ENCODE measurements around the gene RAB6B. TPM values are rescaled to one million over a fixed set of nuclear protein-coding genes. Genes with fewer than 3 reads are reported as not detected.

RAB6B gene
- total and polyA plus RNA-seq, 2 of the 8 experiments (the other 6 are each of a cell fraction or from before 2014, with no cell fraction given), result 7.9 to 15.6 TPM

DNA sequence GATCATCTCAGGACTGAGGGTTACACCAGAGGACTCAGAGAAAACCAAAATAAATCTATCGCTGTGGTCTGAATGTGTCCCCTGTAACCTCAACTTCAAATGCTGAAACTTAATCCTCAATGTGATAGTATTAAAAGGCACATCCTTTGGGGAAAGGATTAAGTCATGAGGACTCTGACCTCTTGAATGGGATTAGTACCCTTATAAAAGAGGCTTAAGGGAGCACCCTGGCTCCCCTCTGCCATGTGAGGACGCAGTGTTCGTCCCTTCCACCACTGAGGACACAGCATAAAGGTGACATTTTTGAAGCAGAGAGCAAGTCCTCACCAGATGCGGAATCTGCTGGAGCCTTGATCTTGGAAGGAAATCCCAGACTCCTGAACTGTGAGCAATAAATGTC lies 50.6 kb downstream of the RAB6B start:
- Histone ChIP-seq H2BK12ac (ENCODE audit: low read depth, low read length) (no peak overlapping the region), H3K27ac (ENCODE audit: low read depth, low read length) (no peak overlapping the region), H3K9me3 (ENCODE audit: insufficient read depth in 2 of 2, low read depth in 1 of 2, low read length in 1 of 2) (no peaks in the 10 kb centered on the region), H2BK120ac (replicated peaks; ENCODE audit: low read depth, low read length) (no peak overlapping the region), H4K8ac (ENCODE audit: extremely low read depth, insufficient read depth, low read length) (no peak overlapping the region), H3K23me2 (ENCODE audit: low read depth, low read length) (no peaks in the 10 kb centered on the region), H2BK20ac (ENCODE audit: low read length) (no peak overlapping the region), H2BK5ac (ENCODE audit: low read depth, low read length) (no peak overlapping the region), H3K4me3 (ENCODE audit: extremely low read depth in 1 of 4, insufficient read depth in 2 of 4, low read depth in 3 of 4, low read length in 4 of 4) (no peak overlapping the region), H3K56ac (replicated peaks; ENCODE audit: insufficient read length, low read depth, low read length) (no peak overlapping the region), H3K79me2 (ENCODE audit: control insufficient read depth in 1 of 2, insufficient read depth in 2 of 2, low read length in 2 of 2) (no peaks in the 10 kb centered on the region), H4K91ac (replicated peaks; ENCODE audit: insufficient read length, low read length) (no peak overlapping the region), H3K14ac (ENCODE audit: insufficient read length) (no peak overlapping the region), H2AK5ac (ENCODE audit: low read depth, low read length) (no peak overlapping the region), H3K4me2 (ENCODE audit: insufficient read depth in 1 of 2, low read depth in 2 of 2, low read length in 2 of 2) (no peak overlapping the region), H2BK15ac (ENCODE audit: low read length) (no peak overlapping the region), H3K79me1 (ENCODE audit: low read depth, low read length) (no peaks in the 10 kb centered on the region), H3K36me3 (ENCODE audit: control insufficient read depth in 2 of 4, insufficient read depth in 4 of 4, low read length in 3 of 4) (no peaks in the 10 kb centered on the region), H4K20me1 (replicated peaks in 1 of 2; ENCODE audit: control insufficient read depth in 1 of 2, insufficient read depth in 2 of 2, low read length in 2 of 2) (no peaks in the 10 kb centered on the region), H3K4ac (replicated peaks; ENCODE audit: insufficient read length, low read depth, low read length) (no peak overlapping the region), H3K4me1 (replicated peaks in 1 of 4; ENCODE audit: control insufficient read depth in 3 of 4, insufficient read depth in 4 of 4, low read length in 3 of 4) (peaks cover 0 to 2% (median 0%) of the 10 kb centered on the region in 4 experiments; a peak in 1 of 7 replicates), H4K5ac (ENCODE audit: insufficient read length, low read depth, low read length) (no peak overlapping the region), H3K9ac (replicated peaks in 1 of 4; ENCODE audit: extremely low read depth in 1 of 4, low read depth in 3 of 4, low read length in 3 of 4) (no peak overlapping the region), H3K27me3 (replicated peaks in 1 of 4; ENCODE audit: control insufficient read depth in 3 of 4, extremely low read depth in 1 of 4, insufficient read depth in 3 of 4, low read length in 3 of 4) (no peaks in the 10 kb centered on the region), H2AFZ (ENCODE audit: low read length) (no peak overlapping the region), H3K18ac (ENCODE audit: extremely low read depth, low read length) (no peak overlapping the region), H3K23ac (ENCODE audit: insufficient read length) (no peak overlapping the region)
- FAIRE-seq (no peak), DNase-seq (ENCODE audit: low read depth in 1 of 2, low spot score in 2 of 2) (no peak)
- TF ChIP-seq CREB1 (IDR thresholded peaks at IDR 0.05) (no peak), CHD2 (IDR thresholded peaks at IDR 0.05; ENCODE audit: low read length) (no peak), TAF1 (IDR thresholded peaks at IDR 0.05; ENCODE audit: low read depth, low read length) (no peak), GTF2F1 (IDR thresholded peaks at IDR 0.05; ENCODE audit: borderline replicate concordance, low read depth, low read length) (no peak), EZH2 (IDR thresholded peaks at IDR 0.05; ENCODE audit: low read depth, low read length, severe bottlenecking) (no peak), KDM5A (IDR thresholded peaks at IDR 0.05; ENCODE audit: low read length) (no peak), SIN3A (conservative IDR thresholded peaks at IDR 0.05 in 1 of 2, IDR thresholded peaks at IDR 0.05 in 1 of 2; ENCODE audit: low read depth in 1 of 2, low read length in 2 of 2) (no peak), ASH2L (IDR thresholded peaks at IDR 0.05; ENCODE audit: low read length) (no peak), CEBPB (IDR thresholded peaks at IDR 0.05; ENCODE audit: low read depth, low read length) (no peak), GABPA (IDR thresholded peaks at IDR 0.05; ENCODE audit: borderline replicate concordance, insufficient read depth, low read length) (no peak), YY1 (IDR thresholded peaks at IDR 0.05; ENCODE audit: low read depth, low read length) (no peak), CHD1 (IDR thresholded peaks at IDR 0.05; ENCODE audit: low read depth, low read length) (no peak)
- TF ChIP-seq, protein P1, sequence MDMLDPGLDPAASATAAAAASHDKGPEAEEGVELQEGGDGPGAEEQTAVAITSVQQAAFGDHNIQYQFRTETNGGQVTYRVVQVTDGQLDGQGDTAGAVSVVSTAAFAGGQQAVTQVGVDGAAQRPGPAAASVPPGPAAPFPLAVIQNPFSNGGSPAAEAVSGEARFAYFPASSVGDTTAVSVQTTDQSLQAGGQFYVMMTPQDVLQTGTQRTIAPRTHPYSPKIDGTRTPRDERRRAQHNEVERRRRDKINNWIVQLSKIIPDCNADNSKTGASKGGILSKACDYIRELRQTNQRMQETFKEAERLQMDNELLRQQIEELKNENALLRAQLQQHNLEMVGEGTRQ (IDR thresholded peaks at IDR 0.05; ENCODE audit: low read length), result no peak
- whole genome bisulfite sequencing, 2 experiments (ENCODE audit: extremely low coverage in 1 of 2, insufficient coverage in 1 of 2, insufficient read length in 1 of 2, insufficient replicate concordance in 2 of 2, low coverage in 1 of 2, low lambda C conversion rate in 2 of 2, missing lambda C conversion rate in 1 of 2), result 97% methylated on average over 4 of the region's 4 CpGs; no CpG with 5 or more reads in 1 of the 2 experiments
- POLR2A ChIA-PET (ENCODE audit: partially characterized antibody), result no interaction called here
- CTCF ChIA-PET (ENCODE audit: partially characterized antibody), result no interaction called here

All from H1 (cell line).